ENCODE results near the gene SMIM45.

The SMIM45 gene

DNA sequence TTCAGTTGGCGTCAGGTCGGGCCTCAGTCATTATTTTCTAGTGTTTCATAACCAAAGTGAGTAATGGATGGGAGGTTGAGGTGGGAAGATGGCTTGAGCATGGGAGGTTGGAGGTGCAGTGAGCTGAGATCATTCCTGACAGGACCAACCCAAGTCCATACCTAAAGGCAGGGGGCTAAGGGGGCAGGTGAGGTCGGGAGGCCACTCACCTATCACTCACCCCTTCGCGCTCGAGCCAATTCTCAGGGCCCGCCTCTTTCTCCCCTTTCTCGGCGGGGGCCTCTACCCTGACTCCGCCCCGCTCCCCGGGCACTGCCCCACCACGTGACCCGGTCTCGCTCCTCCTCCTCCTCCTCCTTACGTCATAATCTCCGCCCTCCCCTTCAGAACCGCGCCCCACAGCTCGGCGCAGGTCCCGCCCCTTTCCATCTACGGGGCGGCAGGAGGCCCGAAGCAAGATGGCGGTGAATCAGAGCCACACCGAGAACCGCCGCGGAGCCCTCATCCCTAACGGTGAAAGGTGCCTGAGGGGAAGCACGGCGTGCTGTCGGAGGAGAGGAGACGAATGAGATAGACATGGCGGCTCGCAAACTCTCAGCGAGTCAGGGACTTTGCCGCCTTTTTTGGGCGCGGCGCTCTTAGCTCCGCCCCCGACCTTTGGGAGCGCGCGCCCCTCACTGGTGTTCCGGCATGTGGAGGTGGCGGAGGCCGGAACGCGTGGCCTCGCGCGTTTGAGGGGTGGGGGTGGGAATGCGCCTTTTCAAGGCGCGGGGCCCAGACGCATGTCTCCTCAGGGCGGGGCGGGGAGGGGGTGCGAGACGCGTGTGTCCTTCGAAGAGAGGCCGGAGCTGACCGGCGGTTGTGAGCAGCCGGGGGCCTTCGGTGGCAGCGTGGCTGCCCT lies 46.7 kb downstream of the SMIM45 start, which contains the start of gene WBP2NL (continued):
- TF ChIP-seq CHD7 (IDR thresholded peaks at IDR 0.05; ENCODE audit: insufficient replicate concordance, low read length) (no peak), POU5F1 (IDR thresholded peaks at IDR 0.05; ENCODE audit: low read depth, low read length) (no peak), GTF2F1 (IDR thresholded peaks at IDR 0.05; ENCODE audit: borderline replicate concordance, low read depth, low read length) (no peak)

All from H1 (cell line).